Urinary bladder (tissue), 4 donors: ENCODE measurements around the gene MEF2B. TPM values are rescaled to one million over a fixed set of nuclear protein-coding genes. Genes with fewer than 3 reads are reported as not detected.
"Not testable (repeated sequence)": the region's sequence is repeated elsewhere in the genome, so short reads cannot be mapped to it uniquely, and the experiment has no call there.

ENCODE experiments used
- DNase-seq: peaks from one replicate; pipeline ENCODE4 v3.0.0-alpha.2; 2015; ENCODE audit errors: extremely low spot score
- H3K27ac ChIP-seq: one replicate; pipeline ENCODE4 v1.5.1; 2013; ENCODE audit warnings: low read depth, mild to moderate bottlenecking, moderate library complexity
- H3K36me3 ChIP-seq: one replicate; pipeline ENCODE4 v1.6.1; 2013; ENCODE audit warnings: mild to moderate bottlenecking, moderate library complexity; ENCODE audit not compliant: insufficient read depth
- H3K4me1 ChIP-seq: one replicate; pipeline ENCODE4 v1.6.1; 2013; ENCODE audit warnings: mild to moderate bottlenecking, moderate library complexity; ENCODE audit not compliant: insufficient read depth
- H3K4me3 ChIP-seq: one replicate; pipeline ENCODE4 v1.5.1; 2013; ENCODE audit warnings: low read depth, low read length
- WGBS: extraction: QIAGEN DNeasy Blood & Tissue Kit; methylation state at CpG from one replicate; pipeline ENCODE4 v1.1.7; 2013; 5-methylcytosine and 5-hydroxymethylcytosine counted together
- polyA plus RNA-seq: library from polyadenylated mRNA; stranded (reverse); fragments of 200-250 nt; gene quantifications from one replicate; pipeline ENCODE4 v1.2.3, GENCODE V29; 2013
- total RNA-seq: library from RNA; depleted of rRNA; stranded (reverse); fragments of >200 nt; gene quantifications from one replicate; pipeline ENCODE4 v1.2.3, GENCODE V29; 2014
- donor health status: healthy with polysubstance abuse.
- donor health status: healthy.

The MEF2B gene
- total and polyA plus RNA-seq, 2 donors = 0.42 to 0.48 TPM

- not testable (repeated sequence) for H3K4me1 ChIP-seq, H3K27ac ChIP-seq, H3K36me3 ChIP-seq, H3K4me3 ChIP-seq, DNase-seq
- WGBS = 96% methylated on average over 10 of the region's 10 CpGs
These were observed 67.5 kb downstream of the MEF2B start for GRCh38 chr19:19102566-19102965.

DNA sequence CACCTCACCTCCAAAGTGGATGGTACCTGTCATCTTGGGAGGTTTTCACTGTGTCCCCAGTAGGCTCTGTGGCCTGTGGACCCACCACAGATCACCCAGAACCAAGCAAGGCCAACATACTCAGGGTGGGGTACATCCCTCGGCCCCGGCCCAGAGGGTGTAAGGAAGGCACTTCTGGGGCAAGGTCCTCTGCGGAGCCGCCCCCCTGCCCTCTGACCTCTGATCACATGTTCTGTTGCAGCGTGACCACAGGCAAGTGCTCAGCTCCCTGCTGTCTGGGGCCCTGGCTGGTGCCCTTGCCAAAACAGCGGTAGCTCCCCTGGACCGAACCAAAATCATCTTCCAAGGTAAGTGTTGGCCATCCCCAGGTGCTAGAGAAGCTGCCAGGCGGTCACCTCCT lies 68.5 kb downstream of the MEF2B start:
- Histone ChIP-seq H3K4me3 (no peak overlapping the region), H3K27ac (no peak overlapping the region), H3K4me1 (no peaks in the 10 kb centered on the region), H3K36me3 (no peaks in the 10 kb centered on the region)
- 93% methylated on average over 8 of the region's 8 CpGs for WGBS
- no peak for DNase-seq

DNA sequence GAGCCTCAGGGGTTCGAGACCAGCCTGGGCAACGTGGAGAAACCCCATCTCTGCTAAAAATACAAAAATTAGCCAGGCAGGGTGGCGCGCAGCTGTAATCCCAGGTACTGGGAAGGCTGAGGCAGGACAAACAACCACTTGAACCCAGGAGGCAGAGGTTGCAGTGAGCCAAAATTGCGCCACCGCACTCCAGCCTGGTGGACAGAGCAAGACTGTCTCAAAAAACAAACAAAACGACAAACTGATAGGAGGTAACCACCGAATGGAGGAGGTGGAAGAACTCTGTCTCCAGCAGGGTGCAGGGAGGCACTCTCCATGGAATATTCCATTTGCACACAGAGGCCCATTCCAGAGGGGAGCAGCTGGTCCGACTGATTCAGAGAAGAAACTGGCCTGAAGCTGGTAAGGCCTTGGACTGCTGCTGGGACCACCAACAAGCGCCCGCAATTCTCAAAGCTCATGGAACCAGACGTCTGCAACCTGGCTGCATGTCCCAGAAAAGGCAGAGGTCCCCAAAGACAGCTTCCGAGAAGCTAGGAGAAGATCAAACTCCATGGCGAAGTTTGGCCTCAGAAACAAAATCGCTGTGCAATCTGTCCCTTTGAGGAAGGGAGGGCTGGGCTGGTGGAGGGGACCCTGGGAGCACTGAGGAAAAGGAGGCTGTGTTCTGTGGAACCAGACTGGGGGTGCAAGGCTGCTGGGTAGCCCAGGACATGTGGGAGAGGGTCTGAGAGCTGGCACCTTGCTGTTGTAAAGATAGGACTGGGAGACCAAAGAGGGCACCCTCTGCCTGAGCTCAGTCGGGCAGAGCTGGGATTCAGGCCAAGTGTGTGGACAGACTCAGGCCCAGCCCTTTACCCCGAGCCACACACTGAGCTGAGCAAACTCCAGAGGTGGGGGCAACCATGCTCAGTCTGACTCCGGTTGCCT lies 71.1 kb downstream of the MEF2B start:
- Histone ChIP-seq H3K4me3 (no peak overlapping the region), H3K36me3 (no peaks in the 10 kb centered on the region), H3K27ac (no peak overlapping the region), H3K4me1 (no peaks in the 10 kb centered on the region)
- WGBS = 84% methylated on average over 18 of the region's 18 CpGs
- DNase-seq = no peak

- WGBS = 88% methylated on average over 9 of the region's 9 CpGs
These were observed 71.9 kb downstream of the MEF2B start for GRCh38 chr19:19098084-19098702.

GRCh38 chr19:19096641-19097627 lies 73.1 kb downstream of the MEF2B start:
- H3K4me1 ChIP-seq = no peaks in the 10 kb centered on the region
- no peaks in the 10 kb centered on the region for H3K36me3 ChIP-seq
- WGBS = 91% methylated on average over 24 of the region's 24 CpGs
- no peak for DNase-seq
- no peak overlapping the region for H3K4me3 ChIP-seq
- no peak overlapping the region for H3K27ac ChIP-seq

More at GRCh38 chr19:19098084-19098702, 71.9 kb downstream of the MEF2B start:
- H3K4me3 ChIP-seq = no peak overlapping the region
- no peaks in the 10 kb centered on the region for H3K36me3 ChIP-seq
- no peaks in the 10 kb centered on the region for H3K4me1 ChIP-seq
- DNase-seq = no peak
- H3K27ac ChIP-seq = no peak overlapping the region

DNA sequence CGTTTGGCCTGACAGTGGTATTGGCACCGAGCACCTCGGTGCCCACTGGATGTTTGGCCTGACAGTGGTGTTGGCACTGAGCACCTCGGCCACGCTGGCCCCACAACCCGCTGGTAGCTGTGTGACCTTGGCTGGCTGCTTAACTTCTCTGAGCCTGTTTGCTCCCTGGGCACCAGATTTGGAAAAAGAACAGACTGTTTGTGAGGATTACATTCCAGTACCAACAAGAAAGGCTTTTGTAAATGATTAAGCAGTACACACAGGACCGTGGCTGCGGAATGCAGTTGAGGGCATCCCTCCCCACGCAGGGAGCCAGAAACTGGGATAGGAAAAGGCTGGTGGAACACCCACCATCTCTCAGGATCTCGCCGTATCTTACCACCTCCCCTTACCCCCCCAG lies 74.4 kb downstream of the MEF2B start:
- 80% methylated on average over 11 of the region's 11 CpGs for WGBS
- Histone ChIP-seq H3K4me3 (no peak overlapping the region), H3K27ac (no peak overlapping the region), H3K4me1 (no peaks in the 10 kb centered on the region), H3K36me3 (no peaks in the 10 kb centered on the region)
- DNase-seq = no peak

Other genes starting within 250 kb of the MEF2B start
- 20.7 TPM for gene HOMER3, start 229.0 kb downstream of the MEF2B start, total RNA-seq
- gene HOMER3, start 229.0 kb downstream of the MEF2B start, polyA plus RNA-seq = 28.4 TPM
- 55.8 TPM for gene SUGP2, start 136.7 kb downstream of the MEF2B start, total RNA-seq
- gene SUGP2, start 136.7 kb downstream of the MEF2B start, polyA plus RNA-seq = 36.3 TPM
- gene ARMC6, start 136.7 kb downstream of the MEF2B start, total RNA-seq = 19.6 TPM
- gene ARMC6, start 136.7 kb downstream of the MEF2B start, polyA plus RNA-seq = 20.3 TPM
- gene SLC25A42, start 106.3 kb downstream of the MEF2B start, total RNA-seq = 7.1 TPM
- 14.8 TPM for gene SLC25A42, start 106.3 kb downstream of the MEF2B start, polyA plus RNA-seq
- 8.8 TPM for gene TMEM161A, start 31.8 kb downstream of the MEF2B start, total RNA-seq
- gene TMEM161A, start 31.8 kb downstream of the MEF2B start, polyA plus RNA-seq = 30.7 TPM
- 7.8 TPM for gene BORCS8, start 21.9 kb upstream of the MEF2B start, total RNA-seq
- 23.2 TPM for gene BORCS8, start 21.9 kb upstream of the MEF2B start, polyA plus RNA-seq
- 28.1 TPM for gene RFXANK, start 22.0 kb upstream of the MEF2B start, total RNA-seq
- 62.8 TPM for gene RFXANK, start 22.0 kb upstream of the MEF2B start, polyA plus RNA-seq
- gene NR2C2AP, start 33.2 kb upstream of the MEF2B start, total RNA-seq = 8.5 TPM
- gene NR2C2AP, start 33.2 kb upstream of the MEF2B start, polyA plus RNA-seq = 28.3 TPM
- 0.42 TPM for gene NCAN, start 41.7 kb upstream of the MEF2B start, total RNA-seq
- gene NCAN, start 41.7 kb upstream of the MEF2B start, polyA plus RNA-seq = not detected
- gene TM6SF2, start 103.0 kb upstream of the MEF2B start, total RNA-seq = 1.5 TPM
- gene TM6SF2, start 103.0 kb upstream of the MEF2B start, polyA plus RNA-seq = 0.72 TPM
- gene SUGP1, start 150.2 kb upstream of the MEF2B start, total RNA-seq = 13.5 TPM
- 34.7 TPM for gene SUGP1, start 150.2 kb upstream of the MEF2B start, polyA plus RNA-seq
- 31.7 TPM for gene MAU2, start 150.6 kb upstream of the MEF2B start, total RNA-seq
- 34.6 TPM for gene MAU2, start 150.6 kb upstream of the MEF2B start, polyA plus RNA-seq
- 15.8 TPM for gene GATAD2A, start 235.4 kb upstream of the MEF2B start, total RNA-seq
- 22.9 TPM for gene GATAD2A, start 235.4 kb upstream of the MEF2B start, polyA plus RNA-seq